K562 (cell line): ENCODE data around the gene LAPTM5. TPM values are rescaled to one million over a fixed set of nuclear protein-coding genes. Genes with fewer than 3 reads are reported as not detected.

ENCODE experiments used
- CREB3L1 ChIP-seq: fragments of 450-650 bp; IDR thresholded peaks from 2 replicates; pipeline ENCODE4 v1.6.1; 2014; ENCODE audit warnings: low read depth, mild to moderate bottlenecking, moderate library complexity, borderline replicate concordance
- FOXJ2 ChIP-seq: fragments of 200-800 bp; sonication (Bioruptor generic); IDR thresholded peaks from 2 replicates; pipeline ENCODE4 v1.6.1; 2016; ENCODE audit warnings: missing genetic modification characterization, missing compliant biosample characterization
- HCFC1 ChIP-seq: IDR thresholded peaks from 2 replicates; pipeline ENCODE4 v1.6.1; 2012; ENCODE audit warnings: low read depth, low read length, improper control_type of control experiment
- HDGF ChIP-seq: fragments of 450-650 bp; IDR thresholded peaks from 2 replicates; pipeline ENCODE4 v1.6.1; 2016
- KAT8 ChIP-seq: fragments of 450-650 bp; IDR thresholded peaks from 2 replicates; pipeline ENCODE4 v1.6.1; 2016; ENCODE audit warnings: low read depth, mild to moderate bottlenecking
- MIER1 ChIP-seq: fragments of 450-650 bp; IDR thresholded peaks from 2 replicates; pipeline ENCODE4 v1.6.1; 2016; ENCODE audit warnings: antibody characterized with exemption, mild to moderate bottlenecking, low read depth
- NCOA2 ChIP-seq, 2 experiments: fragments of 450-650 bp; IDR thresholded peaks; 2 replicates each; pipeline ENCODE4 v1.6.1; 2018; ENCODE audit warnings: mild to moderate bottlenecking in 2 of 2, moderate library complexity in 1 of 2; ENCODE audit not compliant: partially characterized antibody in 2 of 2
- RBM14 ChIP-seq: fragments of 200-400 bp; formaldehyde crosslinking; IDR thresholded peaks from 2 replicates; pipeline ENCODE4 v1.6.1; 2018; ENCODE audit warnings: low read depth, mild to moderate bottlenecking, low read length, moderate library complexity, borderline replicate concordance; ENCODE audit not compliant: insufficient read depth
- RBM34 ChIP-seq: fragments of 200-400 bp; formaldehyde crosslinking; IDR thresholded peaks from 2 replicates; pipeline ENCODE4 v1.6.1; 2018; ENCODE audit warnings: low read length, borderline replicate concordance; ENCODE audit not compliant: insufficient read depth
- TARDBP ChIP-seq: fragments of 450-650 bp; IDR thresholded peaks from 2 replicates; pipeline ENCODE4 v1.6.1; 2016
- ZBTB40 ChIP-seq, 2 experiments: fragments of 450-650 bp in 1 of 2; sonication (generic) in 1 of 2; formaldehyde crosslinking in 1 of 2; IDR thresholded peaks; 2 replicates each; pipeline versions ENCODE4 v1.7.1 to v1.9.0; 2016 to 2022; ENCODE audit warnings: inconsistent platforms in 1 of 2, mild to moderate bottlenecking in 1 of 2, missing genetic modification reagents in 1 of 2
- ZNF165 ChIP-seq: fragments of 250-450 bp; sonication (Bioruptor Pico); IDR thresholded peaks from 2 replicates; pipeline ENCODE4 v1.4.0; 2020; ENCODE audit warnings: borderline replicate concordance
- ZNF316 ChIP-seq: fragments of 450-650 bp; IDR thresholded peaks from 2 replicates; pipeline ENCODE4 v1.6.1; 2016
- polyA plus RNA-seq, 8 experiments: library from polyadenylated mRNA; depleted of rRNA in 4 of 8; stranded (reverse) in 5 of 8; unstranded in 3 of 8; fragments of >200 nt; fragmentation: Nextera tagmentation in 2 of 8; fragmentation: Illumina TruSeq in 1 of 8; extraction: Ambion mirVana in 2 of 8; extraction: Trizol in 1 of 8; gene quantifications; 2 replicates each; pipeline versions ENCODE4 v1.2.1 to v1.2.3, GENCODE V29; 2011 to 2014; ENCODE audit warnings: inconsistent platforms in 1 of 8, missing spikeins in 1 of 8
- total RNA-seq, 7 experiments: library from RNA; depleted of rRNA in 6 of 7; stranded (reverse); fragments of >200 nt in 6 of 7; fragmentation: Illumina TruSeq in 2 of 7; extraction: Trizol in 2 of 7; gene quantifications; 2 replicates each; pipeline versions ENCODE4 v1.2.1 to v1.2.3, GENCODE V29; 2011 to 2021; ENCODE audit warnings: low replicate concordance in 1 of 7
- TF ChIP-seq, protein P1 (sequence below): fragments of 250-450 bp; sonication (Bioruptor Pico); IDR thresholded peaks from 2 replicates; pipeline ENCODE4 v1.4.0; 2020; ENCODE audit warnings: mild to moderate bottlenecking

LAPTM5 gene
- total and polyA plus RNA-seq, 9 of the 15 experiments (the other 6 are each of a cell fraction or from before 2014, with no cell fraction given) = 2.4 to 47.3 (median 20.3) TPM

DNA sequence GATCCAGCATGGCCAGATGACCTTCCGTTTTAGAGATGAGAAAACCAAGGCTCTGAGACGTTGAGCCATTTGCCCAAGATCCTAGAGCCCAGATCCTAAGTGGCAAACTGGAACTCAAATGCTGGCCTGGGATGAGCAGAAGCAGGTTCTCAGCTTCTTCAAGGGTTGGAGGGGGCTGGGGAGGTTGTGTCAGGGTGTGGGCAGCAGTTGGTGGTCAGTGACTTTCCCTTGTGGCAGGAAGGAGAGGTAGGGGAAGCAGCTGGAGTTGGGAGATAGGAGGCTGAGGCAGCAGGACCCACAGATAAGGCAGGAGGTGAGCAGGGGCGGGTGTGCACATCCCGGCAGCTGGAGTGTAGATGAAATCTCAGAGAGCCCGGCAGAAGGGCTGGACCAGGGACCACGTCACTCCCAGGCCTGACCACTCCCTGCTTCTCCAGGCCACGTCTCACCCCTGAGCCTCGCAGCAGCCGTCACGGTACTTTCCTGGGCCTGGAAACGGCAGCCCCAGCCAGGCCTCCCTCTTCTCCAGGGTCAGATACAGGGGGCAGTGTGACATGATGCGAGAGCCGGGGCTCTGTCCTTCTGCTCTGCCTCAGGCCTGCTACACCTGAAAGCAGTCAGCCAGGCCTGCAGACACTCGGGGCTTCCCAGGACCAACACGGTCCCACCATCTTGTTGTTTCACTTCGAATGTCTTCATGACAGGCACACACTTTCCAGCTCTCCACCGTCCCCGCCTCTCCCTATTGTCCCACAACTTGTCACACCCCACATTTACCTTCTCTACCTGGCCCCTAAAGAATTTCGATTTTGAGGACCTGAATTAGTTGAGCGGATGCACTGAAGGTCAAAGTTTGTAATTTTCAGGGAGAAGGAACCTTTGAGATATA lies 11.5 kb upstream of the LAPTM5 start (continued):
- peak; percentile 96 for TF ChIP-seq FOXJ2 (tag)
- peak; percentile 99 for TF ChIP-seq HDGF
- TF ChIP-seq, protein P1, sequence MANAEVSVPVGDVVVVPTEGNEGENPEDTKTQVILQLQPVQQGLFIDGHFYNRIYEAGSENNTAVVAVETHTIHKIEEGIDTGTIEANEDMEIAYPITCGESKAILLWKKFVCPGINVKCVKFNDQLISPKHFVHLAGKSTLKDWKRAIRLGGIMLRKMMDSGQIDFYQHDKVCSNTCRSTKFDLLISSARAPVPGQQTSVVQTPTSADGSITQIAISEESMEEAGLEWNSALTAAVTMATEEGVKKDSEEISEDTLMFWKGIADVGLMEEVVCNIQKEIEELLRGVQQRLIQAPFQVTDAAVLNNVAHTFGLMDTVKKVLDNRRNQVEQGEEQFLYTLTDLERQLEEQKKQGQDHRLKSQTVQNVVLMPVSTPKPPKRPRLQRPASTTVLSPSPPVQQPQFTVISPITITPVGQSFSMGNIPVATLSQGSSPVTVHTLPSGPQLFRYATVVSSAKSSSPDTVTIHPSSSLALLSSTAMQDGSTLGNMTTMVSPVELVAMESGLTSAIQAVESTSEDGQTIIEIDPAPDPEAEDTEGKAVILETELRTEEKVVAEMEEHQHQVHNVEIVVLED = peak; percentile 49
- TF ChIP-seq ZNF165 (CRISPR knock-in tag) = peak; percentile 72; the same call in 1 of the 2 replicates
- no peak for TF ChIP-seq RBM14
- peak; percentile 36; the same call in 1 of the 2 replicates for TF ChIP-seq ZNF316
- TF ChIP-seq RBM34 = no peak
- peak; percentile 52 for TF ChIP-seq HCFC1
- TF ChIP-seq MIER1 = no peak; the same call in 1 of the 2 replicates
- TF ChIP-seq NCOA2 (IDR thresholded peaks at IDR 0.05; ENCODE audit: partially characterized antibody in 2 of 2) = no peak
- TF ChIP-seq ZBTB40 (IDR thresholded peaks at IDR 0.05) = peak; percentile 15; the same call in 1 of the 2 replicates
- TF ChIP-seq ZBTB40 (CRISPR knock-in tag; IDR thresholded peaks at IDR 0.05) = no peak
- no peak for TF ChIP-seq KAT8
- peak; percentile 99 for TF ChIP-seq CREB3L1
- TF ChIP-seq TARDBP = peak; percentile 99
